GM23248 (cell line): ENCODE results near the gene C1RL. TPM values are rescaled to one million over a fixed set of nuclear protein-coding genes. Genes with fewer than 3 reads are reported as not detected.

ENCODE experiments used
- DNase-seq: peaks from one replicate; pipeline ENCODE4 v3.0.0-alpha.2; 2015
- H2AFZ ChIP-seq: fragments of 200-600 bp; sonication (generic); 2 replicates; pipeline ENCODE4 v1.6.1; 2016; ENCODE audit warnings: antibody characterized with exemption
- H3F3A ChIP-seq: fragments of 200-600 bp; sonication (generic); 2 replicates; pipeline ENCODE4 v1.6.1; 2016; ENCODE audit warnings: mild to moderate bottlenecking, antibody characterized with exemption, mixed run types; ENCODE audit not compliant: insufficient read depth
- H3K27ac ChIP-seq: fragments of 200-600 bp; sonication (generic); 2 replicates; pipeline ENCODE4 v1.5.1; 2016; ENCODE audit warnings: mild to moderate bottlenecking
- H3K27me3 ChIP-seq: fragments of 200-600 bp; sonication (generic); replicated peaks from 2 replicates; pipeline ENCODE4 v1.6.1; 2016; ENCODE audit warnings: mild to moderate bottlenecking; ENCODE audit not compliant: insufficient read depth
- H3K36me3 ChIP-seq: fragments of 200-600 bp; sonication (generic); 2 replicates; pipeline ENCODE4 v1.6.1; 2016; ENCODE audit warnings: low read depth, mild to moderate bottlenecking
- H3K4me1 ChIP-seq: fragments of 200-600 bp; sonication (generic); 2 replicates; pipeline ENCODE4 v1.6.1; 2016; ENCODE audit warnings: mild to moderate bottlenecking; ENCODE audit not compliant: insufficient read depth
- H3K4me2 ChIP-seq: fragments of 200-600 bp; sonication (generic); one replicate; pipeline ENCODE4 v1.6.1; 2016; ENCODE audit warnings: mild to moderate bottlenecking; ENCODE audit not compliant: unreplicated experiment
- H3K4me3 ChIP-seq: fragments of 200-600 bp; sonication (generic); 2 replicates; pipeline ENCODE4 v1.5.1; 2016; ENCODE audit warnings: mild to moderate bottlenecking
- H3K79me2 ChIP-seq: fragments of 200-600 bp; sonication (generic); 2 replicates; pipeline ENCODE4 v1.6.1; 2016; ENCODE audit warnings: mild to moderate bottlenecking; ENCODE audit not compliant: insufficient read depth
- H3K9ac ChIP-seq: fragments of 200-600 bp; sonication (generic); 2 replicates; pipeline ENCODE4 v1.6.1; 2016; ENCODE audit warnings: mild to moderate bottlenecking
- H3K9me2 ChIP-seq: fragments of 200-600 bp; sonication (generic); 2 replicates; pipeline ENCODE4 v1.6.1; 2016; ENCODE audit warnings: mixed run types, mild to moderate bottlenecking, moderate library complexity; ENCODE audit not compliant: insufficient read depth
- H3K9me3 ChIP-seq: fragments of 200-600 bp; sonication (generic); one replicate; pipeline ENCODE4 v1.6.1; 2017; ENCODE audit warnings: low read depth
- H4K20me1 ChIP-seq: fragments of 200-600 bp; sonication (generic); 2 replicates; pipeline ENCODE4 v1.6.0; 2016; ENCODE audit not compliant: insufficient read depth
- EZH2 ChIP-seq: fragments of 200-600 bp; sonication (generic); IDR thresholded peaks from 2 replicates; pipeline ENCODE4 v1.6.1; 2018; ENCODE audit warnings: antibody characterized with exemption, mild to moderate bottlenecking; ENCODE audit not compliant: insufficient read depth, poor library complexity, severe bottlenecking
- EZH2phosphoT487 ChIP-seq: fragments of 200-600 bp; sonication (generic); IDR thresholded peaks from 2 replicates; pipeline ENCODE4 v1.6.1; 2018; ENCODE audit warnings: antibody characterized with exemption, moderate library complexity, mild to moderate bottlenecking, low read depth; ENCODE audit not compliant: insufficient read depth
- WGBS, 2 experiments: methylation state at CpG; one replicate each; pipeline ENCODE4 v1.1.6; 2015 to 2017; ENCODE audit warnings: low lambda C conversion rate in 2 of 2, low coverage in 1 of 2; ENCODE audit errors: missing lambda C conversion rate in 2 of 2; 5-methylcytosine and 5-hydroxymethylcytosine counted together
- in situ Hi-C: fragments of 300-500 bp; cut with MboI; formaldehyde crosslinking; loops from 2 replicates; pipeline ENCODE4 v1.15.0; 2020
- polyA plus RNA-seq: library from polyadenylated mRNA; unstranded; fragments of >200 nt; fragmentation: Nextera tagmentation; extraction: Ambion mirVana; gene quantifications from 2 replicates; pipeline ENCODE4 v1.2.1, GENCODE V29; 2016
- total RNA-seq: library from RNA; depleted of rRNA; stranded (reverse); fragments of >200 nt; shearing (Covaris generic); gene quantifications from 2 replicates; pipeline ENCODE4 v1.2.3, GENCODE V29; 2014

The C1RL gene
- total and polyA plus RNA-seq, 2 experiments from 2014 or later = 14.3 to 22.2 TPM

DNA sequence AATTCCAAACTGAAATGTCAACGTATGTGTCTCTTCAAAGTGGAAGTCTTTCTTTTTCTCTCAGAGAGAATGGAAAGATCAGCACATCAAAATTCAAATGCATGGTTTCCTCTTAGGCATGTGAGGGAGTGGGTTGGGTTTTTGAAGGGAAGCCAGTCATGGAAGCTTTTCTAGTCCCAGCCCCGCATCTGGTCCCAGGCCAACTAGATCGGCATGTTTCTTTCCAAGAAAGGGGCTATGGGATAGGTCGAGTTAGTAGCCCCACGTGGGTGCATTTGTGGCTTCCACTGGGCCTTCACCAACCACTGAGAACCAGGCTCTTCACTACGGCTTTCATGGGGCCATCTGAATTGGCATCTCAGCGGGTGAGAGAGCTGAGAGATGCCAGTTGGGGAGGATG is 41.9 kb downstream of the C1RL start:
- Histone ChIP-seq H3F3A (no peaks in the 10 kb centered on the region), H3K9ac (no peak overlapping the region), H3K36me3 (peaks cover 25% of the 10 kb centered on the region), H3K79me2 (no peaks in the 10 kb centered on the region), H3K27me3 (no peaks in the 10 kb centered on the region), H3K4me1 (no peaks in the 10 kb centered on the region; the same call in 1 of the 2 replicates), H3K4me2 (no peak overlapping the region), H2AFZ (no peak overlapping the region), H3K9me2 (no peaks in the 10 kb centered on the region), H4K20me1 (no peaks in the 10 kb centered on the region), H3K4me3 (no peak overlapping the region), H3K9me3 (no peaks in the 10 kb centered on the region), H3K27ac (no peak overlapping the region)
- no peak for TF ChIP-seq EZH2phosphoT487
- DNase-seq = no peak
- in situ Hi-C loops = no loop called here
- WGBS, 2 experiments = 77 to 84% methylated on average over 7 of the region's 7 CpGs

DNA sequence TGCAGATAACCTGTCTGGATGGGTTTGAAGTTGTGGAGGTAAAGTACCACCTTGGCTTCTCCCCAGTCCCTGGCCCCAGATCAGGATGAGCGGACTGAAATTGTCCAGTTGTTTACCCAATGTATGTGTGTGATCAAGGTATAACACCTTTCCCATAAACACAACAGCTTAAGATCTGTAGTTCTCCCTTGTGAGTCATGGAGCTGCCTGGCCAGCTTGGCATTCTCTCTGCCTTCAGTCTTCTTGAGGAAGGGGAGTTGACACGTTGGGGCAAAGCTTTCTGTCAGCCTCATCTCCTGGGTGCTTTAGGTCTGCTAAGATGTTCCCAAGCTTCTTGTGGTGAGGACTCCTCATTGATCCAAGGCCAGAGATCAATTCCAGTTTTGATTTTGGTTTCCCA is 42.4 kb downstream of the C1RL start:
- H3K36me3 ChIP-seq = peaks cover 25% of the 10 kb centered on the region
- in situ Hi-C loops = no loop called here
- H3F3A ChIP-seq = no peaks in the 10 kb centered on the region
- H3K9me2 ChIP-seq = no peaks in the 10 kb centered on the region
- H3K4me3 ChIP-seq = no peak overlapping the region
- H3K27ac ChIP-seq = no peak overlapping the region
- H2AFZ ChIP-seq = no peak overlapping the region
- H3K9me3 ChIP-seq = no peaks in the 10 kb centered on the region
- no peaks in the 10 kb centered on the region for H3K27me3 ChIP-seq
- DNase-seq = no peak
- H3K9ac ChIP-seq = no peak overlapping the region
- H3K4me1 ChIP-seq = peaks cover 3% of the 10 kb centered on the region
- H4K20me1 ChIP-seq = no peaks in the 10 kb centered on the region
- whole genome bisulfite sequencing, 2 experiments = 90% methylated on average over 2 of the region's 2 CpGs
- no peak overlapping the region for H3K4me2 ChIP-seq
- H3K79me2 ChIP-seq = peaks cover 1% of the 10 kb centered on the region; the same call in 1 of the 2 replicates
- no peak for TF ChIP-seq EZH2
- no peak for TF ChIP-seq EZH2phosphoT487

DNA sequence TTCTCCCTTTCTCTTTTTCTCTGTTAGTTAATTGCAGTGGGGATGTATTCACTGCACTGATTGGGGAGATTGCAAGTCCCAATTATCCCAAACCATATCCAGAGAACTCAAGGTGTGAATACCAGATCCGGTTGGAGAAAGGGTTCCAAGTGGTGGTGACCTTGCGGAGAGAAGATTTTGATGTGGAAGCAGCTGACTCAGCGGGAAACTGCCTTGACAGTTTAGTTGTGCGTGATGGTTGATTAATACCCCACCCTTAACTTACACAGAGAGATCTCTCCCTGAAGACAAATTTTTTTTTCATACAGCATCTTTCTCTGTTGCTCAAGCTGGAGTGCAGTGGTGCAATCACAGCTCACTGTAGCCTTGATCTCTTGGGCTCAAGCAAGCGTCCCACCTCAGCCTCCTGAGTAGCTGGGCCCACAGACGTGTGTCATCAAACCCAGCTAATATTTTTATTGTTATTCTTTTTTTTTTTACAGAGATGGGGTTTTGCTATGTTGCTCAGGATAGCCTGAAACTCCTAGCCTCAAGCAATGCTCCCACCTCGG is 43.9 kb downstream of the C1RL start:
- WGBS, 2 experiments = 89 to 93% methylated on average over 7 of the region's 7 CpGs
- Histone ChIP-seq H3K9me2 (no peaks in the 10 kb centered on the region), H3K79me2 (peaks cover 8% of the 10 kb centered on the region; the same call in 1 of the 2 replicates), H3K4me3 (no peak overlapping the region), H3K27ac (no peak overlapping the region), H3K4me1 (peaks cover 9% of the 10 kb centered on the region), H3K9me3 (no peaks in the 10 kb centered on the region), H3K9ac (no peak overlapping the region), H2AFZ (no peak overlapping the region), H3K4me2 (no peak overlapping the region), H3K27me3 (no peaks in the 10 kb centered on the region), H3F3A (0 out of 2 replicates have a peak, but pooled peaks cover under 1% of the 10 kb centered on the region), H4K20me1 (no peaks in the 10 kb centered on the region), H3K36me3 (peaks cover 25% of the 10 kb centered on the region)
- no peak for TF ChIP-seq EZH2
- no peak for TF ChIP-seq EZH2phosphoT487
- no peak for DNase-seq
- in situ Hi-C loops = no loop called here

DNA sequence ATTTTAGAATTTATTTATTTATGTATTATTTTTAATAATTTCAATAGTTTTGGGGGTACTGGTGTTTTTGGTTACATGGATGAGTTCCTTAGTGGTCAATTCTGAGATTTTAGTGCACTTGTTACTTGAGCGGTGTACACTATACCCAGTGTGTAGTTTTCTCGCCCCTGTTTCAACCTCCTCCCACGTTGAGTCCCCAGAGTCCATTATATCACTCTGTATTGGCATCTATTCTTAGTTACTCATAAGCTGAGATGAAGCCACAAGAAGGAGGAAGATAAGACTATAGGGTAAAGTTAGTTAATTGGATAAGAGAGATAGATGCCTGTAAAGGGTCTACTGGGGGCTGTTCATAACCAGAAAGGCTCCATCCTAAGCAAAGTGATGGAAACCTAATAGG is 44.5 kb downstream of the C1RL start:
- 71 to 79% methylated on average over 3 of the region's 3 CpGs for WGBS, 2 experiments
- Histone ChIP-seq H3K36me3 (peaks cover 25% of the 10 kb centered on the region), H3K27ac (no peak overlapping the region), H3K4me2 (no peak overlapping the region), H3K4me1 (peaks cover 14% of the 10 kb centered on the region), H3F3A (peaks cover 3% of the 10 kb centered on the region; the same call in 1 of the 2 replicates), H3K27me3 (no peaks in the 10 kb centered on the region), H3K9ac (no peak overlapping the region), H3K9me3 (no peaks in the 10 kb centered on the region), H3K4me3 (no peak overlapping the region), H3K9me2 (no peaks in the 10 kb centered on the region), H2AFZ (no peak overlapping the region), H3K79me2 (peaks cover 8% of the 10 kb centered on the region; the same call in 1 of the 2 replicates), H4K20me1 (no peaks in the 10 kb centered on the region)
- in situ Hi-C loops = no loop called here
- TF ChIP-seq EZH2 (no peak), EZH2phosphoT487 (no peak)
- no peak for DNase-seq

DNA sequence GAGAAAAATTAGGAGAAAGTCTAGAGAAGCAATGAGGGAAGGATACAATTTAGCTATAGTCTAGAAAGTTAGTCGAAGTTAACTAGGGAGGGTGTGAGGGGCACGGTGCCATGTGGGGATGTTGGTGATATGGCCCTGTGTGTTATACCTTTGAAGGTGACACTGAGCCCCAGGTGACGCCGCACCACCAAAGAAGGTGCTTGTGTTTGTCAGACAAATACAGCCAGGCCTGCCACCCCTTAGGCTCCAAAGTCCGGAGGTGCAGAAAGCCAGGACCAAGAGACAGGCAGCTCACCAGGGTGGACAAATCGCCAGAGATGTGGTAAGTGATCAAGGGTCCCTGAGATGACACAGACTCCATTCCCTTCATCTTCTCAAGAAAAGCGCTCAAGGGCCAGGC is 47.4 kb downstream of the C1RL start:
- Histone ChIP-seq H3K9me2 (no peaks in the 10 kb centered on the region), H3K27me3 (no peaks in the 10 kb centered on the region), H4K20me1 (no peaks in the 10 kb centered on the region), H3K4me1 (peaks cover 14% of the 10 kb centered on the region), H2AFZ (peak overlapping the region; percentile 86), H3K9me3 (no peaks in the 10 kb centered on the region), H3F3A (peaks cover 3% of the 10 kb centered on the region; the same call in 1 of the 2 replicates), H3K36me3 (peaks cover 25% of the 10 kb centered on the region; the same call in 1 of the 2 replicates), H3K79me2 (peaks cover 8% of the 10 kb centered on the region; the same call in 1 of the 2 replicates), H3K4me3 (peak overlapping the region; percentile 81), H3K27ac (peak overlapping the region; percentile 89), H3K4me2 (peak overlapping the region; percentile 98), H3K9ac (peak overlapping the region; percentile 87)
- TF ChIP-seq EZH2phosphoT487 (no peak), EZH2 (no peak)
- no peak for DNase-seq
- 75 to 77% methylated on average over 7 of the region's 7 CpGs for WGBS, 2 experiments
- in situ Hi-C loops = no loop called here
